Measurements from ENCODE around the gene UNC45B. TPM values are rescaled to one million over a fixed set of nuclear protein-coding genes. Genes with fewer than 3 reads are reported as not detected.
"Not testable (repeated sequence)": the region's sequence is repeated elsewhere in the genome, so short reads cannot be mapped to it uniquely, and the experiment has no call there.

The UNC45B gene
- total RNA-seq, 2 donors from 2014 or later, result not detected

DNA sequence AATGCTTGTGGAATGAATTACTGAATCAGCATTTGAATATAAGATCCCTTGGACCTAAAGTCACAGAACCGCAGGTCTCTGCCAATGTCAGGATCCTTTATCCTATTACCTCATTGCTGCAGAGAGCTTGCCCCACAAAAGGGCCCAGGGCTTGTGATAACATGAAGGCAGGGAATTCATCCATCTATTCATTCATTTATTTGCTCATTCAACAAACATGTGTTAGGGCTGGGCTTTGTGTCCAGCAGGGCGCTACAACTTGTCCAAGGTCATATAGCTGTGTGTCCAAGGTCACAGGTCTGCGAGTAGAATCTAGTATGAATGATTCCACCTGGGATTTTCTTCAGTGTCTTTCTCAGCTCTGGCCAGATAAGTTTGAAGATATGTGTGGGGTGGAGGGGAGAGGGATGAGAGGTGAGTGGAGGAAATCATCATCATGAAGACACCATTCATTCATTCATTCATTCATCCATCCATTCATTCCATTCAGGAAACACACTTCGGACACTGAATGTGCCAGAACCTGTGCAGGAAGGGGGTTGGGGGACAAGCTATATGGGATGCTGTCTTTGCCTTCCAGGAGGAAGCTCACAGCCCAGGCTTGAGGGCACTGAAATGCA is 1.3 kb upstream of the UNC45B start:
- no peak for TF ChIP-seq CTCF (conservative IDR thresholded peaks at IDR 0.05)
- Histone ChIP-seq H3K36me3 (ENCODE audit: control insufficient read depth, insufficient read depth, low read length) (no peaks in the 10 kb centered on the region), H3K9ac (ENCODE audit: extremely low read depth, low read length, poor library complexity, severe bottlenecking) (no peak overlapping the region), H3K27me3 (ENCODE audit: control insufficient read depth, insufficient read depth, low read length, poor library complexity, severe bottlenecking) (no peaks in the 10 kb centered on the region), H3K4me1 (ENCODE audit: control insufficient read depth, insufficient read depth, low read length) (no peaks in the 10 kb centered on the region), H3K27ac (ENCODE audit: low read depth, low read length) (no peak overlapping the region), H3K4me3 (ENCODE audit: low read length) (no peak overlapping the region), H3K9me3 (ENCODE audit: control insufficient read depth, low read length) (no peaks in the 10 kb centered on the region)
- no peak for DNase-seq
- H3K36me3 Mint-ChIP-seq (ENCODE audit: low read depth), result no peaks in the 10 kb centered on the region
- H3K27me3 Mint-ChIP-seq (ENCODE audit: insufficient read depth), result no peaks in the 10 kb centered on the region
- no peaks in the 10 kb centered on the region for H3K9me3 Mint-ChIP-seq
- no peak overlapping the region for H3K4me3 Mint-ChIP-seq
- H3K27ac Mint-ChIP-seq, result no peak overlapping the region
- 76 to 93% methylated on average over 2 to 4 of the region's 4 CpGs for WGBS, 2 experiments (ENCODE audit: insufficient coverage in 1 of 2, insufficient read length in 1 of 2)
- no peaks in the 10 kb centered on the region for H3K4me1 Mint-ChIP-seq

GRCh38 chr17:35148144-35148543 is 527 bp downstream of the UNC45B start:
- H3K27me3 ChIP-seq (ENCODE audit: control insufficient read depth, insufficient read depth, low read length, poor library complexity, severe bottlenecking), result no peaks in the 10 kb centered on the region
- no peak overlapping the region for H3K4me3 ChIP-seq (ENCODE audit: low read length)
- H3K4me3 Mint-ChIP-seq, result no peak overlapping the region
- no peaks in the 10 kb centered on the region for H3K9me3 ChIP-seq (ENCODE audit: control insufficient read depth, low read length)
- TF ChIP-seq CTCF (conservative IDR thresholded peaks at IDR 0.05), result no peak
- H3K36me3 Mint-ChIP-seq (ENCODE audit: low read depth), result no peaks in the 10 kb centered on the region
- 94% methylated on average over 8 to 9 of the region's 9 CpGs for WGBS, 2 experiments (ENCODE audit: insufficient coverage in 1 of 2, insufficient read length in 1 of 2)
- no peak overlapping the region for H3K9ac ChIP-seq (ENCODE audit: extremely low read depth, low read length, poor library complexity, severe bottlenecking)
- H3K27ac ChIP-seq (ENCODE audit: low read depth, low read length), result no peak overlapping the region
- no peaks in the 10 kb centered on the region for H3K4me1 ChIP-seq (ENCODE audit: control insufficient read depth, insufficient read depth, low read length)
- H3K27me3 Mint-ChIP-seq (ENCODE audit: insufficient read depth), result no peaks in the 10 kb centered on the region
- H3K36me3 ChIP-seq (ENCODE audit: control insufficient read depth, insufficient read depth, low read length), result no peaks in the 10 kb centered on the region
- no peaks in the 10 kb centered on the region for H3K4me1 Mint-ChIP-seq
- no peak for DNase-seq
- H3K27ac Mint-ChIP-seq, result no peak overlapping the region
- H3K9me3 Mint-ChIP-seq, result no peaks in the 10 kb centered on the region

- Mint-ChIP-seq H3K27ac (no peak overlapping the region), H3K9me3 (no peaks in the 10 kb centered on the region), H3K36me3 (ENCODE audit: low read depth) (no peaks in the 10 kb centered on the region), H3K4me3 (no peak overlapping the region), H3K4me1 (no peaks in the 10 kb centered on the region), H3K27me3 (ENCODE audit: insufficient read depth) (no peaks in the 10 kb centered on the region)
- WGBS, 2 experiments (ENCODE audit: insufficient coverage in 1 of 2, insufficient read length in 1 of 2), result 94 to 98% methylated on average over 10 to 11 of the region's 11 CpGs
- H3K36me3 ChIP-seq (ENCODE audit: control insufficient read depth, insufficient read depth, low read length), result no peaks in the 10 kb centered on the region
- H3K4me3 ChIP-seq (ENCODE audit: low read length), result no peak overlapping the region
- H3K27me3 ChIP-seq (ENCODE audit: control insufficient read depth, insufficient read depth, low read length, poor library complexity, severe bottlenecking), result no peaks in the 10 kb centered on the region
- H3K27ac ChIP-seq (ENCODE audit: low read depth, low read length), result no peak overlapping the region
- no peaks in the 10 kb centered on the region for H3K4me1 ChIP-seq (ENCODE audit: control insufficient read depth, insufficient read depth, low read length)
- DNase-seq, result no peak
- no peak for TF ChIP-seq CTCF (conservative IDR thresholded peaks at IDR 0.05)
- H3K9ac ChIP-seq (ENCODE audit: extremely low read depth, low read length, poor library complexity, severe bottlenecking), result no peak overlapping the region
- H3K9me3 ChIP-seq (ENCODE audit: control insufficient read depth, low read length), result no peaks in the 10 kb centered on the region
Observed at GRCh38 chr17:35149941-35150340, 2.3 kb downstream of the UNC45B start.

DNA sequence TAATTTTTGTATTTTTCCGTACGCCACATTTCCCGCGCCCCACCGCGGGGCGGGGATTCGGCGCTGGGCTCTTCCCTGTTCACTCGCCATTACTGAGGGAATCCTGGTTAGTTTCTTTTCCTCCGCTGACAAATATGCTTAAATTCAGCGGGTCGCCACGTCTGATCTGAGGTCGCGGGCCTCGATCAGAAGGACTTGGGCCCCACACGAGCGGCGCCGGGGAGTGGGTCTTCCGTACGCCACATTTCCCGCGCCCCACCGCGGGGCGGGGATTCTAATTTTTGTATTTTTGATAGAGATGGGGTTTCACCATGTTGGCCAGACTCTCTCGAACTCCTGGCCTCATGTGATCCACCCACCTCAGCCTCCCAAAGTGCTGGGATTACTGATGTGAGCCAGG is 3.5 kb downstream of the UNC45B start:
- not testable (repeated sequence) for H3K4me1 Mint-ChIP-seq; DNase-seq; H3K9me3 Mint-ChIP-seq; H3K36me3 Mint-ChIP-seq (ENCODE audit: low read depth); H3K9me3 ChIP-seq (ENCODE audit: control insufficient read depth, low read length); H3K27me3 ChIP-seq (ENCODE audit: control insufficient read depth, insufficient read depth, low read length, poor library complexity, severe bottlenecking); H3K36me3 ChIP-seq (ENCODE audit: control insufficient read depth, insufficient read depth, low read length); H3K27me3 Mint-ChIP-seq (ENCODE audit: insufficient read depth); H3K4me1 ChIP-seq (ENCODE audit: control insufficient read depth, insufficient read depth, low read length); H3K27ac Mint-ChIP-seq; H3K9ac ChIP-seq (ENCODE audit: extremely low read depth, low read length, poor library complexity, severe bottlenecking); H3K4me3 ChIP-seq (ENCODE audit: low read length); H3K4me3 Mint-ChIP-seq; H3K27ac ChIP-seq (ENCODE audit: low read depth, low read length)
- 95% methylated on average over 15 to 29 of the region's 29 CpGs for WGBS, 2 experiments (ENCODE audit: insufficient coverage in 1 of 2, insufficient read length in 1 of 2)

Data from endodermal cell (in vitro differentiated cells).